Activated CD8-positive, alpha-beta memory T cell treated with anti-CD3 and anti-CD28 coated beads, Interleukin-2, amount 50 U/mL, for 48 hours (primary cell): ENCODE measurements around the gene PON1.

ENCODE experiments used
- DNase-seq: peaks from one replicate; pipeline ENCODE4 v3.0.0-alpha.2; 2020

PON1 gene

DNA sequence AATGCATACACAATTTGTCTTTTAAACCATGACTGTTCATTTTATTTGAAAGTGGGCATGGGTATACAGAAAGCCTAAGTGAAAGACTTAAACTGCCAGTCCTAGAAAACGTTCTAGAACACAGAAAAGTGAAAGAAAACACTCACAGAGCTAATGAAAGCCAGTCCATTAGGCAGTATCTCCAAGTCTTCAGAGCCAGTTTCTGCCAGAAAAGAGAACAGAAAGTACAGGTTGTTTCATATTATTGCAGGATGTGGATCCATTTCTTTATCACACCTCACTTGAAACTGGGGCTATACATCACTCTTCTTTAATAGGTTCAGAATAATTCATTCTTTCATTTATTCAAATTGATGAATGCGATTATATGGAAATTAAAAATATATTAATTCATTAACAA lies 7.7 kb downstream of the PON1 start:
- DNase-seq, result no peak

DNA sequence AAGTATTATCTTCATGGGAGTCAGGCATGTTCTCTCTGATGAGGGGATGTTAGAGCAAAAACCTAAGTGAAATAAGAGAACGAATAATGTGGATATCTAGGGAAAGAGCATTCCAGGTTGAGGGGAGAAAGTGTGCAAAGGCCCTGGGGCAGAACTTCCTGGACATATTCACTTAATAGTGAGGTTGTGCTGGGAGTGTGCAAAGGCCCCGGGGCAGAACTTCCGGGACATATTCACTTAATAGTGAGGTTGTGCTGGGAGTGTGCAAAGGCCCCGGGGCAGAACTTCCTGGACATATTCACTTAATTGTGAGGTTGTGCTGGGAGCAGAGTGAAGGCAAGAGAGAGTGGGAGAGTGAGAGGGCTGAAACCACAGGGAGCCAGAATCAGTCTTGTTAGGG lies 11.8 kb downstream of the PON1 start:
- DNase-seq, result no peak

DNA sequence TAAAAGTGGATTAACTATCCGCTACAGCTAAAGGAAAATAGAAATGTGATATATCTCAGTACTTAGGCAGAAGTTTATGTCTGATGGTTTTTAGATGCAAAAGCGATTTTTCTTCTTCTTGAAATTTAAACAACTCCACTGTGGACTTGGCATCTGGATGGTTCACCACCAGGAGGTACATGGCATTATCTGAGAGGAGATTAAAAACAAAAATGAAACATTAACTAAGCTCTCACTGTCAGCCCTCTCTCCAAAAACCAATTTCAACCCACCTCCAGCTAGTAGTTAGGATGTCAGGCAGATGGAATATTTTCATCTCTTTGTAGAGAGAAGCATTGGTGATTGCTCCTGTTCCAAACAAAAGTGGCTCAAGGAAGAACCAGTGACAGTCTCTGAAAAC lies 12.9 kb downstream of the PON1 start:
- no peak for DNase-seq

DNA sequence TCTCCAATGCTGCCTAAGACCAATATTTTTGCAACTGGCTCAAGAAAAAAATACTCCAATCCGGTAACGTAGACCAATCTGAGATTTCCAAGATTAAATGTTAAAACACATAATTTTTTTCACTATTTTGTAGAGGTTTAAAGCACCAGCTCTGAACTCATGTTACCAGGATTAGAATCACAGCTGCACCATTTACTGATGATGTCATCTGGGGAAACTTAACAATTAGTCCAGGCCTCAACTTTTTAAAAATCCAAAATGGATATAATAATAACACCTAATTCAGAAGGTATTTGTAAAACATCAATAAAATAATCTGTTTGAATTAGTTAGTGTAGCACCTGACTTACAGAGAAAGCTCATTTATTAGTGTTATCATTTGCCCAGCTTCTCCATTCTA lies 14.4 kb downstream of the PON1 start:
- DNase-seq, result no peak

DNA sequence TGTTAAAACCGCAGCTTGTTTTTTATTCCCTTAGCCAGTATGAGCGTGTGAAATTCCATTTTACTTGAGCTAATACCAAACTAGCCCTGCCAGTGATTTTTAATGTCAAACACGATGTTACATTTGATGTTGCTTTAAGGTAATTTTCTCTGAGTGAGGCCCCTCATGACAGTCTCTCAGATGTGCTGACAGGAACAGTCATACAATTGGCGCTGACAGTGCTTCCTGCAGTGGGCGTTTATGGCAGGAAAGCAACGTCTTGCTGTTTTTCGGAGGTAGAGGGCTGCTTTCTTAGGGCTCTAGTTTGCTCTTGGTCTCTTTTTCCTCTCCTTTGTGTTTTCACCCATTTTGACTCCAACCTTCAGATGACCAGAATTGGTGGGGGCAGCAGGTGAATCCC lies 19.3 kb downstream of the PON1 start:
- DNase-seq, result no peak

DNA sequence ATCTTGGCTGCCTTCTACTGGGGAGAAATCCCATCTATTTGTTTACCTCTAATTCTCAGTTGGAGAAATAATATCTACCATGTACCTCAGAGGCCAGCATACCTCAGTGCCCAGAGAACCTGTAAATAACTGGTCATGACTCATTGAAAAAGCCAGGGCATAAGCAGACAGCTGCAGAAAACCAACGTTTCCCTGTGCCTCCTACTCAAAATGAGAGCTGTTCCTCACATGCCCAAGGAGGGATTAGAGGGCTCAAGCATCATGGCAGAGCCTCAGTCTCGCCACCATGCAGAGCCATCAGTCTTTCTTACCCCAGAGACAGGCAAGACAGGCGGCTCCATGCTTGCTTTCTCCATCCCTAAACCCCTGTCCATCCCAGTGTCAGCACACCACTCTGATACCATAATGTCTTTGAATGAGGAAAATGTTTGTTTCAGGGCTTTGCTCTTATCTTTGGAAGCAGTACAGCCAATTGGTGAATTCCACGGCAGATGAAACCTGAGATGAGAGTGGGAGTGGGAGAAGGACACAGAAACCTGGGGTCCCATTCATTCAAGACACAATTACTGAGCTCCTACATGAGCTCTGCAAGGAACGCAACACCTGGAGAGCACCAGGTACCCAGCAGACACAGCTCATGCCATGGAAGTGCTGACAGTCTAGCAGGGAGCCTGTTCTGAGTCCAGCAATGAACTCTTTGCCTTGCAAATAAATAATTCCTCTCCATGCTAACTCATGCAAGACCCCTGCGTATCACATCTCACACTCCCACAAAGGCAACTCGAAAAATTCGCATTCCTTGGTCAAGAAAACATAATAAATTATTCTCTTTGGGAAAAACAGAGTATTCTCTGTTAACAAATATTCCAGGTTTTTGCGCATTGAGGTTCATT lies 21.1 kb downstream of the PON1 start:
- DNase-seq, result no peak

DNA sequence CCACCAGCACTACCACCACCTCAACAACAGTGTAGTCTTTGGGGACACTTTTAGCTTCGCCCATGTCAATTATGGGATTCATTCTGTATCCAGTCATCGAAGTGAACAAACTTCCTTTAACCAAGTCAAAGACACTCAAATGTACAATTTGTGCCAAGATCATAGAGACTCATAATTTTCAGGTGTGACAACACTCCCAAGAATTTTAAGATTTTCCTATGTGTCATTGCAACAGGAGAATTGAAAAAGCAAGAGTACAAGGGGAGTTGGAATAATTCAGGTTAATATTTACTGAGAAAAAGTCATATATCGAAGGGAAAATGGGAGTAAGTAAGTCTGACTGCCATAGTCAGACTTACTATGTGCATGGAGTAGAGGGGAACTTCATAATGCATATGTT lies 26.2 kb downstream of the PON1 start:
- no peak for DNase-seq

DNA sequence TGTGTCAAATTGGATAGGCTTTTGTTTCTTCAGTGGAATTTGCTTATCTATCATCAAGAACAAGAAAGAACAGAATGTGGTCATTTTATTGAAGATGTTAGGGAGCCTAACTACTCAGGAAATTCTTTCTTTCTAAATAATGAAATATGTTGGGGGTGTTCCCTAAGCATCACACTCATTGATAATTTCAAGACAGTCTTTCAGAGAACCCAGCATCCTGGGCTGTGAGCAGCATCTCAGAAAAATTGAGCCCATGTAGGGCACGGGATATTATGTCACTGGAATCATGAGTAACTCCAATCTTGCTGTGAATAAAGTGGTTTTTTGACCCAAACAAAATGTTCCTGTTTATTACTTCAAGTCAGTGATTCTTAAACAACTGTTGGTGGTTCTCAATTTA lies 27.3 kb downstream of the PON1 start:
- DNase-seq, result no peak

DNA sequence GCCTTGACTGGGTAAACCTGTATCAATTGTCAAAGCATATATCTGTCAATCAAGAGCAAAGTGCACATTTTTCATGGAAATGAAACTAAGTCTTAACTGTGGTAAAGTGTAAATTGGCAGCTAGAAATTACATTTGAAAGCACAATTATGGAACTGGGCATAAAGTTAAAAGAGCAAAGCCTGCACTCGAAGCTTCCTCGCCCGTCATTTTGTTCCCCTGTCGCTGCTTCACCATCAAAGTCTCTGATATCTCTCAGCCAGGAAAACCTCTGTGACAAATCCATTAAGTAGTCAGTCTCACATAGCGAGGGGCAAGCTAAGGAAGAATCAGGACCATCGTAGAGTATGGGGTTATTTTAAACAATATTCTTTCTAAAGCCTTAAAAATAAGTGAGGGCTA lies 27.9 kb downstream of the PON1 start:
- DNase-seq, result no peak

DNA sequence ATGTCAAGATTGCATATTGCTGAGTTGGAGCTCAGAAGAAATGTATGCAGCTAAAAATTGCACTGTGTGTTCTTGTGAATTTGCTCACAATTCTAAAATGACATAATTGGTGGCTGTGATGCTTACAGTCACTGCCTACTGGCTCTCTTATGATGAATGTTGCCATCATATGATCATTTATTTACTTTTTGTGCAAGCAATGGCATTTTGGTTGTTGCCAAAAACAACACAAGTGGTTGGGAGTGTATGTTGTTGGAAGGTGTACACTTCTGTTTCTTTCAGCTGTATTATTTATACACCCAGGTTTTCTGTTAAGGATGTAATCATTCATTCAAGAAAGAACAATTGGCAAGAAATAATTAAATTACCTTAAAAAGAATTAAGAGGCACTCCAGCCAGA lies 28.9 kb downstream of the PON1 start:
- DNase-seq, result no peak

DNA sequence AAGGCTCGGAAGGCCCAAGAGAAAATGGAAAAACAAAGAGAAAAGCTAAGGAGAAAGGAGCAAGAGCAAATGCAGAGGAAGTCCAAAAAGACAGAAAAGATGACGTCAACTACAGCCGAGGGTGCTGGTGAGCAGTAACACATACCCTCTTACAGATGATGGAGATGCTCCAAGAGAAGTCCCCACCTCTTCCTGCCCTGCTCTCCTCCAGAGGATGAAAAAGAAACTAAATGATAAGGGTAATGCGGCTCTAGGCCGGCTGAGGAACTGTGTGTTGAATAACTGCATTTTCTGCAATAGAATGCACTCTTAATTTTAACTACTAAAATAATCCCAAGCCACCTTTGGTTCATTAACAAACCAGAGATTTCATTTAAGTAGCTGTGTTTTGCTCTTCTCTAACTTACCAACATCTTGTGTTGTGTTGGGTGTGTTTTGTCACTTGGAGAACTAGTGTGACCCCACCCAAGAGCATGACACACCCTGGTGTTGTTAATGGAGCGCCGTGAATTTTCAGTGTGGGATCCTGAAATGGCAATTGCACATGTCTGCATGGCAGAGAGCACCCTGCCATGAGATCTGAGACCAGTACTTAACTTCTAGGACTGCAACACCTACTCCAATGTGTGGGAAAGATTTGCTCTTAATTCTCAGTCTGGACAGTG lies 34.0 kb downstream of the PON1 start:
- DNase-seq, result no peak

DNA sequence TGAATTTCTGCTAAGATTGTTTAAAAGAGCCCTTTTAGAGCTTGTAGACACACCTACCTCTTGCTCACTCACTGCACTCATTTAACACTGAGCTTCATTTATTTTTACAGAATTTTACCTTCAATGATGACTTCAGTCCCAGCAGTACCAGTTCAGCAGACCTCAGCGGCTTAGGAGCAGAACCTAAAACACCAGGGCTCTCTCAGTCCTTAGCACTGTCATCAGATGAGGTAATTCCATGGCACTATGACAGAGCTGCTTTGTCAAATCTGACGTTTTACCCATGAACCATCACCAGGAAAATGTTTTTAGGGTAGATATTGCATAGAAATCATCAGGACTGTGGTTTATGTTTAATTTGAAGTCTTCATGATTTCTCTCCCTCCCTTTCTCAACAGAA lies 38.2 kb downstream of the PON1 start:
- DNase-seq, result no peak

DNA sequence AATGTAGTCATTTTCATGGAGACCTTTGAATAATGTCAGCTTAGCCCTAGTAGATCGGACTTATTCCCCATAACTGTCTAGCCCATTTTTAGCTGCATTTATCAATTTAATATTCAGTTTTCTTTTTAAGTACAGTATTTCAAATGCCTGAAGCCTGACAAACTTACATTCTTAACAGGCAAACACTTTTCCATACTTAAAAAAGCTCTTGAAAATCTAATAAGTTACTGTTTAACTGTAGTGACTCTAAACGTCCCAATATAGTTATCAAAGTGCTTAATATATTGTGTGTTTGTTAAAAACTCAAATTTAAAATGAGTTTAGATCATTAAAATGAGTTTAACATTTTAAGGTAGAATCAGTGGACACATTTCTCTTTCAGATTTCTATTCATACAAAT lies 44.9 kb downstream of the PON1 start:
- no peak for DNase-seq

DNA sequence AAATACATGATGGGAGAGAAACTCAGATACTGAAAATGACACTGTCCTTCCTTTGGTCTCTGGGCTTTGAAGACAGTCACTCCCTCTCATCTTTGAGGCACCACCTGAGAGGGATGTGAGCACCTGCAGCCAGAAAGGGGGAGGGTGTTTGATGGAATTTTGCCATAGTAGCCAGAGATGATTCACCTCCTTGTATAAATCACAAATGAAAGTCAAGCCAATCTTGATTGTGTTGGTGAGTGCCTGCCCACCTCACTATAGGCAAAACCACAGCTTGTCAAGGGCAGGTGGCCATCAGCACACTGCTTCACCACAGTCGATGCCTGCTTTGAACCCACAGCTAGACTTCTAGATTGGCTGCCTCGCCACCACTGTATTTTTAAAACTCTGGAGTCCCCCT lies 48.2 kb downstream of the PON1 start:
- no peak for DNase-seq

DNA sequence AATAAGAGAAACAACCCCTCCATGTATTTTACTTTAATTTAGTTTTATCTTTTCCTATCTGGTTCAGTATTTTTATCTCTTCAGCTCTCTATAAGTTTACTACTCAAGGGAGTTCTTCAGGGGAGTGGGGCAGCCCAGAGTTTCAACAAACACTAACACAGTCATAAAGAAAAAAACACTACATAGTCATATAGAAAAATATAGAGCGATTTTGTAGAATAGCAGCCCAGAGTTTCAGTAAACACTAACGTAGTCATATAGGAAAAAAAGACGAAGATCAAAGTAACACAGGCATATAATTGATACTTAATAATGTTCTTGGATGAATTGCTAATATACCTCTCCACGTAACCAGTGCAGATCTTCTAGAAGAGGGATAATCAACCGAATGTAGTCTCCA lies 54.7 kb downstream of the PON1 start:
- no peak for DNase-seq

DNA sequence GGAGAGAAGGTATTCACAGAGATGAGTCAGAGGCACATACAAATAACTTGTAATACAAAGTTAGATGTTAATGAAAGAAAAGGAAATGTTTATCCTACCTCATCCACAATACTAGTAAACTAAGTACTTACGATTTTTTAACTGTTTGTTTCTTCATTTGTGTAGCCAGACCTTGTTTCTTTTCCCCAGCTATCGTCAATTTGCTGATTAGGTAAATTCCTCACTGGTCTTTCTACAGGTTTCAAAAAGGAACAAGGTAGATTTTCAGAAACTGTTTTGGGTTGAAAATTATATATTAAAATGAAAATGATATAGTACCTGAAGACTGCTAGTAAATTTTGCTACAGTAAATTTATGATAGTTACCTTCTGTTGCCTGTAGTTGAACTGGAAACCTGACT lies 56.6 kb downstream of the PON1 start:
- DNase-seq, result no peak

DNA sequence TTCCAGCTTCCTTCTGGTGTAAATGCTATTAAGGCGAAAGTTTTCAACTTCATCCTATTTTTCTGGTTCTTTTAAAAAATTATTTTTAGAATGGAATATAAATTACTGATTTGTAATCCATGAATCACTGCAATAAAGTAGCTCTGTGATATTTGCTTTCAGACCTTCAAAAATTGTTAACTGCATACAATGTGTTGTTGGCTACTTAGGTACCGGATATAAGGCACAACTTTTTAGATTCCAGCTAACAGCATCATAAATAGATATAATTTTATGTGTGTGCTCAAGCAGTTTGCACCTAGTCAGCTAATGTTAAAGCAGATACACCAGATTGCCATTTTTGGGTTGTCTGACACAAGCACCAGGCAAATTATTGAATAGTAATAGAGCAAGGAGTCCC lies 58.7 kb downstream of the PON1 start:
- no peak for DNase-seq

DNA sequence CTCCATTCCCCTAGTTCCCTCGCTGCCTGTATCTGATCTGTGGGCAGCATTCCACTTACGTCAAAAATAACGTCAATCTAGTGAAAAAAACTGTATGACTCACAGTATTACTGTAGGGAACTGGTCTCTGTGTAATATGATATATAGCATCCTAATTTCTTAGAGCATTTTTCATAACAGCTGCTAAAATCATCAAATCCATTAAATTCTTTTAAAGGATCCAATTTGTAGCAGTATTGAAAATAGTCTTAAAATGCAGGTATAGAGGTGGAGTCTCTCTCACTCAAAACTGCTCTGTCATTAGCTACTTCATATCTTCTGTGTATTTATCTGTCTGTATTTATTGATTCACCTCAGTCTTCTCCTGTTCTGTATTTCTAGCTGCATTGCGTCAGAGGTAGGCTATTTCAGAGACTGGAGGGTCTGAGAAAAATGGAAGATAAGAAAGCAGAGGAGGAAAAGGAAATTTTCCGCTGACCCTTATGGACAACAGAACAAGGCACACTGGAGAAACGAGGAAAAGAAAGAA lies 59.9 kb downstream of the PON1 start:
- no peak for DNase-seq

DNA sequence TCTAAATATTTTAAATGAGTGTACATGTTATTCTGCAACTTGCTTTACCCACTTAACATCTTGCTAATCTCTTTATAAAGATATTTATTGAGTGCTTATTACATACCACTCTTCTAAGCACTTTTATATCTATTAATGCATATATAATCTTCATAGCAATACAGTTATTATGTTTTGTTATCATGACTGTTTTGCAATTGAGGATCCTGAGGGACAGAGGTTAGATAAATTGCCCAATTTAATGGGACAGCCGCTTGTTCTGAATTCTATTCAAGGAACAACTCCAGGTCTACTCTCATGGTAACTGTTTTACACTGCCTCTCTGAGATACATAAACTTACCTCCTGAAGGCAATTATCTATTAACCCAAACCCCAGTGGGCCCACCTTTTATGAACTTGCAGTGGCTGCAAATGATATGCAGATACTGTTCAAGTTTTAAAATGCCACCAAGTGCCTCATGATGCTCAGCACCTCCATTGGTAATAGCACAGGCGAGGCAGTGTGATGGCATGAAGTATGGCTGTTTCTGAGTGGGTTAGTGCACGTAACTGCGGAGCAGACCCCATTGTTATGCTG lies 60.5 kb downstream of the PON1 start:
- DNase-seq, result no peak

DNA sequence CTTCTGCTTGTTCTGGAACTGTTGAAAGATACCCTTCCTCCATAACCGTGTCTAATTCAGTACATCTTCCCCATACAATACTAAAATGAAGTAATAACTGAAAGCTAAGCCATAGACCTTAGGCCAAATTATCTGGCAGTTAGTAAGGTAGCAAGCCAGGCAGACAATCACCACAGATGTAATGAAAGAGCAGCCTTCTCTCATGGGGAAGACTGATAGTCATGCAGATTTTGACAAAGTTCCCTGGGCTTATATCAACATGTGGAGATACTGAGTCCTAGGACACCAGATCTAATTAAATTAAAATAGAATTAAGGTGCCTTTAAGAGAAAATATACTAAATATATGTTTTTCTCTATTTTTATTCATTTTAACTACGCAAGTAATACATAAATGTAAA lies 61.5 kb downstream of the PON1 start:
- no peak for DNase-seq

DNA sequence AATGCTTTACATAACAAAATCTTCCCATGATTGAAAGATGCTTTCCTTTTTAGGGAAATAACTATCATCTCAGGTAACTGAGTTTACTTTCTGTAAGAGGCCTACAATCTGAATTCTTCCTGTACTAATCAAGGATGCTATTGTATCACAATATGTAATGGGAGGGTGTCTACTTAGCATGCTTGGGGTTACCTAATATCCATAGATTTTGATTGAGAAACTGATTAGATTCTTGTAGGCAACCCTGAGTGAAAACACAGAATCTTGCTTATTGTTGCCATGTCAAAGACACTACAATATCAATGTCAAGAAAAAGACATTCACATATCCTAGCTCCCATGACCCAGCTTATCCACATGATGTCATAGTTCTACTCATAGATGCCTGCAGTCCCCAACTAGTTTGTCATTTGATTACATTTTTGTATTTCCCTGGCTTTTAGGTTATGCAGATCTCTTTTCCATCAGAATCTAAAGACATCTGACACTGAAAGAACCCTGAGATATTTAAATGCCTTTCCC lies 62.4 kb downstream of the PON1 start:
- DNase-seq, result no peak

DNA sequence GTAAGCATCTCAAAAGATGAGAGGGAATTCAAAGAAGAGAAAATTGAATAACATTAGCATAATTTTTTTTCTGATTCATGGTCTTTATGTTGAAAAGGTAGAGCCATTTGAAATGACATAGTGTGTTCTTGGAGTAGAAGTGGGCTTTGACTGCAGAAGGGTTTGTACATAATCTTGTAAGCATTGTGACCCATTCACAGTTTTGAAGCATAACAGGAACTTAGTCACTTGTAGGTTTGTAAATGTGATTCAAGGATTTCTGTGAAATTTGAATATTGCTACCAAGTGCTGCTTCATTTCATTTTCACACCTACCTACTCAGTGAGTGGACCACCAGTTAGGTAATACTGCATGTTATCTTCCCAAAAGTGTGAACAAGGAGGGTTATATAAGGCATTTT lies 68.6 kb downstream of the PON1 start:
- DNase-seq, result no peak

DNA sequence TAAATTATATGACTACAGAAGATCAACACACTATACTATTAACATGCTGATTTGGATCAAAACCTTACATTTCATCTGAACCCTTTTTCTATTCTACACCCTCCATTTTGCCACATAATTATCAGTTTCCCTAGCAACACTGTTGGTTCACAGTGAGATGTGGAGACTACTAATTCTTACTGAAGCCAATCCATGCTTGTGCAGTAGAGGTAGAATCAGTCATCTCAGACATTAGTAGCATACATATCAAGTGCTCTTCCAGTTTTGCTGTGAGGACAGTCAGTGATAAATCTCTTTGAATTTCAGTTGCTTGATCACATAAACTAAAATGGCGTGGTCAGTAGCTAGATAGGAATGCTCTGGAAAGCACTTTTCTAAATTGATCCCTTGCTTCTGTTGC lies 70.3 kb downstream of the PON1 start:
- no peak for DNase-seq

DNA sequence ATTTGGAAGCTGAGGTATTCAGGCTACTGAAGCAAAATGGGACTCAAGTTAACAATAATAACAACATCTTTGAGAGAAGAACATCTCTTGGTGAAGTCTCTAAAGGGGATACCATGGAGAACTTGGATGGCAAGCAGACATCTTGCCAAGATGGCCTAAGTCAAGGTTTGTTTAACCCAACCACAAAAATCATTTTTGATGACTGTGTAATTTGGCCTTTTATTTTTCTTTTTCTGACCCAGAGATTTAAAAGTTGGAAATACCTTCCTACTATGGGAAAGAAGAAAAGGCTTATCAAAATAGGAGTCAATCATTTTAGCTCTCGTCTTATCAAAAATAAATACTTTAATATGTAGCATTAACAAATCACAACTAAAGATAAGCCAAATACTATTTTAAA lies 72.4 kb downstream of the PON1 start:
- no peak for DNase-seq
